ENCODE measurements around the gene SUN2.

GRCh38 chr22:38735126-38735464 lies 20.7 kb downstream of the SUN2 start:
- TF ChIP-seq, protein P1, sequence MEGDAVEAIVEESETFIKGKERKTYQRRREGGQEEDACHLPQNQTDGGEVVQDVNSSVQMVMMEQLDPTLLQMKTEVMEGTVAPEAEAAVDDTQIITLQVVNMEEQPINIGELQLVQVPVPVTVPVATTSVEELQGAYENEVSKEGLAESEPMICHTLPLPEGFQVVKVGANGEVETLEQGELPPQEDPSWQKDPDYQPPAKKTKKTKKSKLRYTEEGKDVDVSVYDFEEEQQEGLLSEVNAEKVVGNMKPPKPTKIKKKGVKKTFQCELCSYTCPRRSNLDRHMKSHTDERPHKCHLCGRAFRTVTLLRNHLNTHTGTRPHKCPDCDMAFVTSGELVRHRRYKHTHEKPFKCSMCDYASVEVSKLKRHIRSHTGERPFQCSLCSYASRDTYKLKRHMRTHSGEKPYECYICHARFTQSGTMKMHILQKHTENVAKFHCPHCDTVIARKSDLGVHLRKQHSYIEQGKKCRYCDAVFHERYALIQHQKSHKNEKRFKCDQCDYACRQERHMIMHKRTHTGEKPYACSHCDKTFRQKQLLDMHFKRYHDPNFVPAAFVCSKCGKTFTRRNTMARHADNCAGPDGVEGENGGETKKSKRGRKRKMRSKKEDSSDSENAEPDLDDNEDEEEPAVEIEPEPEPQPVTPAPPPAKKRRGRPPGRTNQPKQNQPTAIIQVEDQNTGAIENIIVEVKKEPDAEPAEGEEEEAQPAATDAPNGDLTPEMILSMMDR (IDR thresholded peaks at IDR 0.05), result no peak
- no peak for TF ChIP-seq POLR2AphosphoS5 (IDR thresholded peaks at IDR 0.05)
